ENCODE measurements around the gene INTU. TPM values are rescaled to one million over a fixed set of nuclear protein-coding genes. Genes with fewer than 3 reads are reported as not detected.
A peak's percentile ranks its signal among the peaks of the same experiment; 100 is the strongest.

INTU gene
- total RNA-seq, 3 donors from 2014 or later (not counting 1 experiment from before 2014, with no cell fraction given) = 0.08 to 0.43 (median 0.16) TPM

DNA sequence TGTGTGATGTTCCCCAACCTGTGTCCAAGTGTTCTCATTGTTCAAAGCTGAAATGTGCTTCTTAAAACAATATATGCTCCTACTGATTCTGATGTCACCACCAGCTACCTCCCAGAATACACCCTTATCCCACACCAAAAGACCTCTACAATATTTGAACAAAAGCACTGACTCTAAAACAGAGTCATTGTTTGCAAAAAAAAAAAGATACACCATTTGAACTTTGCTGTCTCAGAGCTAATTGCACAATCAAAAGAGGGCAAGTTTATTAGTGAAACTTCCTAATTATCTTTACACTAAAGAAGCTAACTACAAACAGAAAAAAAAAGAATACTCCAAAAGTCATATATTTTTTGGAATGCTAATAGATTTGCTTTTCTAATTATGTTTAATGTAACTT, 34.1 kb upstream of the INTU start:
- no peak for DNase-seq
- H3K9me3 Mint-ChIP-seq = peaks cover 0 to 3% of the 10 kb centered on the region in 2 donors
- H3K27ac ChIP-seq (ENCODE audit: low read length) = no peak overlapping the region
- no peaks in the 10 kb centered on the region for H3K36me3 Mint-ChIP-seq
- no peaks in the 10 kb centered on the region for H3K4me1 ChIP-seq (ENCODE audit: control insufficient read depth, insufficient read depth, low read length)
- intact Hi-C loops (cut with micrococcal nuclease) = no loop called here
- no peak overlapping the region for H3K4me3 Mint-ChIP-seq
- no peak overlapping the region for H3K27ac Mint-ChIP-seq
- no peak overlapping the region for H3K4me3 ChIP-seq (ENCODE audit: low read length)
- no peak for TF ChIP-seq CTCF (IDR thresholded peaks at IDR 0.05)
- no peaks in the 10 kb centered on the region for H3K27me3 Mint-ChIP-seq (ENCODE audit: low read depth in 2 of 2)
- no peaks in the 10 kb centered on the region for H3K36me3 ChIP-seq (ENCODE audit: control insufficient read depth, insufficient read depth, low read length)
- ATAC-seq = no peak
- no peaks in the 10 kb centered on the region for H3K9me3 ChIP-seq (ENCODE audit: control insufficient read depth, insufficient read depth, low read length)
- H3K4me1 Mint-ChIP-seq = no peaks in the 10 kb centered on the region
- H3K27me3 ChIP-seq (ENCODE audit: control insufficient read depth, insufficient read depth, low read length) = no peaks in the 10 kb centered on the region

GRCh38 chr4:127601029-127601428, 31.7 kb upstream of the INTU start:
- ATAC-seq = no peak

GRCh38 chr4:127604949-127605709, 27.6 kb upstream of the INTU start:
- Mint-ChIP-seq H3K36me3 (no peaks in the 10 kb centered on the region), H3K9me3 (no peaks in the 10 kb centered on the region), H3K27ac (no peak overlapping the region), H3K4me1 (no peaks in the 10 kb centered on the region), H3K27me3 (ENCODE audit: low read depth in 2 of 2) (peaks cover 3 to 7% of the 10 kb centered on the region in 2 donors), H3K4me3 (no peak overlapping the region)
- H3K4me1 ChIP-seq (ENCODE audit: control insufficient read depth, insufficient read depth, low read length) = no peaks in the 10 kb centered on the region
- 24% methylated on average over 5 of the region's 6 CpGs for WGBS (ENCODE audit: insufficient coverage)
- H3K27ac ChIP-seq (ENCODE audit: low read length) = no peak overlapping the region
- H3K27me3 ChIP-seq (ENCODE audit: control insufficient read depth, insufficient read depth, low read length) = no peaks in the 10 kb centered on the region
- no peak for TF ChIP-seq CTCF (IDR thresholded peaks at IDR 0.05)
- intact Hi-C loops (cut with micrococcal nuclease) = no loop called here
- no peak overlapping the region for H3K4me3 ChIP-seq (ENCODE audit: low read length)
- peak in 1 of 2 donors; percentile 9 for DNase-seq
- H3K9me3 ChIP-seq (ENCODE audit: control insufficient read depth, insufficient read depth, low read length) = no peaks in the 10 kb centered on the region
- ATAC-seq = no peak
- H3K36me3 ChIP-seq (ENCODE audit: control insufficient read depth, insufficient read depth, low read length) = no peaks in the 10 kb centered on the region

More at GRCh38 chr4:127601029-127601428, 31.7 kb upstream of the INTU start:
- Mint-ChIP-seq H3K27me3 (ENCODE audit: low read depth in 2 of 2) (peaks cover 3 to 7% of the 10 kb centered on the region in 2 donors), H3K4me1 (no peaks in the 10 kb centered on the region), H3K27ac (no peak overlapping the region), H3K36me3 (no peaks in the 10 kb centered on the region), H3K4me3 (no peak overlapping the region), H3K9me3 (peaks cover 0 to 3% of the 10 kb centered on the region in 2 donors)
- Histone ChIP-seq H3K4me3 (ENCODE audit: low read length) (no peak overlapping the region), H3K4me1 (ENCODE audit: control insufficient read depth, insufficient read depth, low read length) (no peaks in the 10 kb centered on the region), H3K27ac (ENCODE audit: low read length) (no peak overlapping the region), H3K36me3 (ENCODE audit: control insufficient read depth, insufficient read depth, low read length) (no peaks in the 10 kb centered on the region), H3K9me3 (ENCODE audit: control insufficient read depth, insufficient read depth, low read length) (no peaks in the 10 kb centered on the region), H3K27me3 (ENCODE audit: control insufficient read depth, insufficient read depth, low read length) (no peaks in the 10 kb centered on the region)
- no CpG with 5 or more reads among the region's 1 CpG for WGBS (ENCODE audit: insufficient coverage)
- intact Hi-C loops (cut with micrococcal nuclease) = no loop called here
- no peak for DNase-seq
- TF ChIP-seq CTCF (IDR thresholded peaks at IDR 0.05) = no peak

DNA sequence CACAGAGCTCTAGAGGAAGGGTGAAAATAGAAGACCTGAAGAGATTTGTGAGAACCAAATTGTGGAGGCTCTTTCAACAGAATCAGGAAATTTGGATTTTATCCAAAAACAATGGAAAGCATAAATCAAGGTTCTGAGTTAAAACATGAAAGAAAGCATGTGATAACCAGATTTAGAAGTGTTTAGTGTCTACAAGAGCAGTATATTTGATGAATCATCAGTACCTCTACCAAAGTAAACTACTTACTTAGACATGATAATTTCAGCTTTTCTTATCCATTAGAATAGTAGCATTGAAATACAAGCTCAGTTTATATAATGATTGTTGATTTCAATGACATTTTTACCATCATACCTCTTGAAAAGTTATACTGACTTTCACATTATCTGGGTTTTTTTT, 25.9 kb upstream of the INTU start:
- Mint-ChIP-seq H3K27ac (no peak overlapping the region), H3K4me3 (no peak overlapping the region), H3K36me3 (no peaks in the 10 kb centered on the region), H3K4me1 (no peaks in the 10 kb centered on the region), H3K9me3 (no peaks in the 10 kb centered on the region), H3K27me3 (ENCODE audit: low read depth in 2 of 2) (peaks cover 3 to 7% of the 10 kb centered on the region in 2 donors)
- no peak for TF ChIP-seq CTCF (IDR thresholded peaks at IDR 0.05)
- Histone ChIP-seq H3K9me3 (ENCODE audit: control insufficient read depth, insufficient read depth, low read length) (no peaks in the 10 kb centered on the region), H3K27me3 (ENCODE audit: control insufficient read depth, insufficient read depth, low read length) (no peaks in the 10 kb centered on the region), H3K27ac (ENCODE audit: low read length) (no peak overlapping the region), H3K4me3 (ENCODE audit: low read length) (no peak overlapping the region), H3K36me3 (ENCODE audit: control insufficient read depth, insufficient read depth, low read length) (no peaks in the 10 kb centered on the region), H3K4me1 (ENCODE audit: control insufficient read depth, insufficient read depth, low read length) (no peaks in the 10 kb centered on the region)
- ATAC-seq = no peak
- intact Hi-C loops (cut with micrococcal nuclease) = no loop called here
- DNase-seq = no peak

Measured in natural killer cell (primary cell).